GM18861 (cell line): ENCODE data around the gene CRMP1.

Experiments used
- ATAC-seq: cut with Tn5 transposase; IDR thresholded peaks from one replicate; pipeline ENCODE4 v1.9.1; 2021; ENCODE audit not compliant: unreplicated experiment

Gene CRMP1

DNA sequence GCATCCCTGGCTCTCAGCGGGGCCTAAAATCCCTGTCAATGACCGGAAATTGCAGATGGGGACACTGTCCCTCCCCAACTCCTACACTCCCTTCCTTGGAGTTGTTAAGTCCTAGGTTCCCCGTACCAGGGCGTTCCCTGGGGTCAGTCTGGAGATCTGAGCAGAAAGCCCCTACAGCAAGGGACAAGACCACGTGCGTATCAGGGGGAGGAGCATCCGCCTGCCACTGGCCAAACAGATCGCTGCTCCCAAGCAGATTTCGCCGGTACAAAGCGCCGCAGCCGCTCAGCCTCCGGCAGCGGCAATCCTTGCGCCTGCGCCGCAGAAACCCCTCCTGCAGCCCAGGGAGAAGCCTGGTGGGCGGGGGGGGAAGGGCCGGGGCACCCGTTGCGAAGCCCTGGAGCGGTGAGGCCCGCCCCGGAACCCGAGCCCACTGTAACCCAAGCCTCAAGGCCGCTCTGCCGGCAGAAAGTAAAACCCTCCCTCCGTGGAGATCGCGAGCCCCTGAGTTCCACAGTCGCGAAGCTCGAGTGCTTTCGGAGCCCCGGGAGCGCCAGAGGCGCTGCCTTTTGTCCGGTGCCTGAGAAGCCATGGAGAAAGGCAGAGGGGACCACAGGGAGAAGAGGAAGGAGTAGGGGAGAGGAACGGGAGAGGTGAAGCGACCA, 2.7 kb downstream of the CRMP1 start:
- ATAC-seq = no peak

DNA sequence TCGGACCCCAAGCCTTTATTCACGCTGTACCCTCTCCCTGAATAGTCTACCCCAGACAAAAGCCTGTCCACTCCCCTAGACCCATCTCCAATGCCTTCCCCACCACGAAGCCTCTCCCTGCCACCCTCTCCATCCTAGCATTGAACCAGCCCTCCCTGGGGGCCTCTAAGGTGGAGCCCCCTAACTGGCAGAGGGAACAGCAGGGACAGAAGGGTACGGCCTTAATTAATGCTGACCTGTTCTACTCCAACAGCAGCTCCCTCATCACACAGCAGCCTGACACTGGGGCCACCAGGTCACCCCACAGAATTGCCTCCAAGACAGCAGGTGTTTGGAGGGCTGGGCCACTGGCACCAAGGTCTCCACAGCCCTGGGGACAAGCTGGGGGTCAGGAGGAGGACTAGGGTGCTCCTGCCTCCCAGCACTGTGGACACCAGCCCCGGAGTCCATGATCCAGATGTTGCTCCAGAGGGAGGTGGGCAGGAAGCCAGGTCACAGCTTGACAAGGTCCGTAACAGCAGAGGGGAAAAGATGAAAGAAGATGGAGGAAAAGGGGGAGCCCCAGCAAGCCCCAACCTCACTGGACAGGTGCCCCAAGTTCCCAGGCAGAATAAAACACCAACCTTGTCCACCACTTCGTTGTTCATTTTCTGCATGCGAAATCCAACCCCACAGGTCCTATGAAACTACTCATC, 3.7 kb downstream of the CRMP1 start:
- no peak for ATAC-seq

DNA sequence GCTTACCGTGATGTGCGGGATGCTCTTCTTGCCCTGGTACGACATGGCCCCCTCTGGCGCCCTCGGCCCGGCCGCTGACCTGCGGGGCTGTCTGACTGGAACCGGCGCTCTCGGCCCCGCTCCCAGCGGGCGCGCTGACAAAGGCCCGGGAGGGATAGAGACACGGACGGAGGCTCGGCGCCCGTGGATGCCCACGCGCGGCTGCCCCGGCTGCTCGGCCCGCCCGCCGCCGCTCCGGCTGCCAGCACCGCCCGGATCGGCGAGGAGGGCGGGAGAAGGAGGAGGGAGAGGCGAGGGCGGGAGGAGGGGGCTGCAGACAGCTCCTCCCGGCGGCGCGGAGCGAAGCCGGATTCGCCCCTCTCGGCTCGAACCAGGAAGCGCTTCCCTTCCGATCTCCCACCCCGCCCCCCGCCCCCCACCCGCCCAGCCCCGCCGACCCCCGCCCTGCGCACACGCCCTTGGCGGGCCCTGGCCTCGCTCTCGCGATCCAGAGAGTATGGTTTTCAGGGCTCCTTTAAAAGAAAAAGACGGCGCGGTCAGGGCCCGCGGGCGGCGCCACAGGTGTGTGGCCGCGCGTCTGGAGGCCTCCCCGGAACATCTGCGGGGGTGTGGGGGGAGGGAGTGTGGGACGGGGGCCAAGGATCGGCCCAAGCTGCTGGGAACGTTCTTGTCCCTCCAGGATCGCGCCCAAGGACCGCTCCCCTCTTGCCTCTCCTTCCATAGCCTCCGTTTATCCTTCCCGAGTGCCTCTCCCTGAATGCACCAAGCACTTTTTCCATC, 4.5 kb downstream of the CRMP1 start:
- no peak for ATAC-seq

DNA sequence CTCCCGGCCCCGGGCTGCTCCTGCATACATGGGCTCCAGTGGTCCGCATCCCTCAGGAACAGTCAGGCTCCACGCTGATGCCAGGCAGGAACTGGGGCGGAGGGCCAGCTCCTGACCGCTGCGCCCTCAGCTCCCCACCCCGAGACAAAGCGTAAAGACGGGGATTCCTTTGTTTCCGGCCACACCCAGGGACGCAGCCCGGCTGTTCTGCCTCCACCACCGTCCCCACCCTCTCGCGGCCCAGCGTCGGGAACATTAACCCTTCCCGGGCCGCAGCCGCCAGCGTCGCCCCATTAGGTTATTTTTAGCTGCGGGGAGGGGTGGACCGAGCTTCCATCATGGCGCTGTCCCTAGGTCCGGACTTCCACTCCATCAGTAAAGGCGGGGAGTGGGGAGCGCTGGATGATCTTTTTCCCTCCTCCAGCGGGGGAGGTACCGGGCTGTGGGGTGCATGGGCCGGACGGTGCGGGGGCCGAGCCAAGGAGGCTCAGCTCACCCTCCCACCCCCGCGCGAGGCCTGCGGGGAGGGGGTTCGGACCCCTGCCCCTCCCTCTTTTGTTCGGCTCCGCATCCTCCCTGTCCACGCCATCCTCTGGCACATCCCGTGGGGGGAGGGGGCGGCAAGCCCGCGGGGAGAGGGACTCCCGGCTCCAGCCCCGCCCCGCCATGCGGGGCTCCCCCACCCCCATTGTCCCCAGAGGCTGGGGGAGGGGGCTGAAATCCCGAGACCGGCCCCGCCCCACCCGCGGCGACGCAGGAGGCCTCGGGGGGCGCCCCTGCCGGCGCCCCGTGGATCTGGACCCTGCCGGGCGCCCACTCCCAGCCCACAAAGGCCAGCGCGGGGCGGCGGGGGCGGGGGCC, 5.3 kb downstream of the CRMP1 start:
- ATAC-seq = no peak

DNA sequence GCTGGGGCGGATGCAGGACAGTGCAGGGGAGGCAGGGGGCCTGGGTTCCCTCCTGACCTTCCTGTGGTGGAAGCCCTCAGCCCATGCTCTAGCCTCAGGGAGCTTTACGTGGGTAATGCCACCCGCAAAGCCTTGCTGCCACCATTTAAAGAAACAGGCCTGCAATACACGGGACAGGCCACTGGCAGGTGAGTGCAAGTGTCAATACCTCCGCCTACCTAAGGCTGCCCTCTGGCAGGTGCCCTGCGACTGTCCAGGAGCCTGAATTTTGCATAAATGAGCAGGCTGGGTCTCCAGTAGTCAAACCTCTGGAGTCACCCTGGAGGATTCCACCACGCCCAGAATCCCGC, 5.9 kb downstream of the CRMP1 start:
- ATAC-seq = no peak

DNA sequence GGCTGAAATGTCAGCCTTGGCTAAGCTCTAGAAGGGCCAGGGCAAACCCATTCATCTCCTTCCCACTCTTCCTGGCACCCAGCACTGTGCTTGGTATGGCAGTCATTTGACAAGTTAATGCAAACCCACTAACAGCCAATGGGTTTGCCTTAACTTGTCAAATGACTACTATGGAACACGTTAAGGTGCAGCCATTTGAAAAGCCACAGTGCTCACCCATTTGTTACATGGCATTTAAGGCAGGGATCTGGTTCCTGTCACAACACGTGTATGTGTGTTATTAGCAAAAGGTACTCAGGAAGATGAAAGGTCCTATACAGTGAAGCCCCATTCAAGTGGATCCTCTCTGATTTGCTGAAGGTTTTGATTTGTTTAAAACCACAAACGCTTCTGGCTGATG, 7.2 kb downstream of the CRMP1 start:
- no peak for ATAC-seq

DNA sequence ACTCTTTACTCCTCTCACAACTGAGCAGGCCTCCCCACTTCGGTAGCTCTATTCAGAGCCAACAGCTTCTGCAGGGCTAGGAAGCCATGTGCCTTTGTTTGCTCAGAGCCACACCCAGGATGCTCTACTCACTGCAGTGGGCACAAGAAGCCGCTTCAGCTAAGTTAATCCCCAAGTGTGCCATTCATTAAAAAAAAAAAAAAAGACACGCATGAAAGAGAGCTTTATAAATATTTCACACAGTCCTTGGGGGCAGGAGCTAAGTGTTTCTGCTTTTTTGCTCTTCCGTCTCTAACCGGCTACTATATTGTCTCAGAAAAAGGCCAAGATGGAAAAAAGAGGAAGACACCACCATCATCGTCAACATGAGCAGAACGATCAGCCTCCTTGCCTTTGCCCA, 8.1 kb downstream of the CRMP1 start:
- ATAC-seq = no peak

DNA sequence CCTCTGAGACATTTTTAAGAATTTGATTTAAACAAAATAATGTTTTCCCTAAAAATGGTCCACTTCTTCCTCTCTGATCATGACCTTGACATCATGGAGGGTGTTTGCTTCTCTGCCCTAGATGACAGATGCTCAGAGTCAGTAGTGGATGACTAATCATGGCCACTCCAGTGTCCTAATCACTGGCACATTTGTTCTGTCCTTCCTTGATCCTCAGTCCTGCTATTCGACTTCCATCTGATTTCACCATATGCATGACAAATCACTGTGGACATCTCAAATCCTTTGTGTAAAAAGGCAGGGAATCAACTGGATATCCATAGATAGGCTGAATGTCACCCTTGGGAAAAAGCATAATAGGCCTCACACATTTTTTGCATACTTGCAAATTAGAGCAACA, 9.0 kb downstream of the CRMP1 start:
- ATAC-seq = no peak

DNA sequence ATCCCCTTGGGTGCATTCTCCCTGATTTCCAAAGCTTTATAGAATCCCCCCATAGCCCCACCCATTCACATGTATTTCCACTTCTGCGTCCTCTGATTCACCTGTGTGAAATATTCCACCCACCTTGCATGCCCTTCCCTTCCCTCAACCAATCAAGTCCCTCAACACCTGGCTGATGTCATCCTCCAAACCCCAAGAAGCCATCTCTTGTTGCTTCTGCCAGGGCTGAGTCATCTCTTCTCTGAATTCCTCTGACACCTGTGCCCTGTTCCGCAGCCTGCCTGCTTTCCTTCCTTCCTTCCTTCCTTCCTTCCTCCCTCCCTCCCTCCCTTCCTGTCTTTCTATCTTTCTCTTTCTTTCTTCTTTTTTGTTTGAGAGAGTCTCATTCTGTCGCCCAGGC, 9.9 kb downstream of the CRMP1 start:
- ATAC-seq = no peak

DNA sequence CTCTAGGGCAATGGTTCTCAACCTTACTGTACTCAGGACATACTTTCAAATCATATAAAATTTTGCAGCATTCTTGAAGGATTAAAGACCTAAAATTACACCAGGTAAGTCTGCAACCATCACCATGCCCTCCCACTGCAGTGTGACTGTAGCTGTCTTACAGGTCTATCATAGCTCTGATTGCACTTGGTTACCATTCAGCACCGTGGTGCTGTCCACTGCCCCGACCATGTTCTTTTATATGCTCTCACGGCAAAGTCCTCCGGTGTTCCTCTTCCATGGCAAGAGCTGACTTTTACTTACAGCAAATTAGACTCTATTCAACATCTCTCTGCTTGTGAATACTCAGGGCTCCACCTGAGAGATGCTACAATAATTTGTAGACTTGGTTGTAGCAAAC, 11.5 kb downstream of the CRMP1 start:
- ATAC-seq = no peak

DNA sequence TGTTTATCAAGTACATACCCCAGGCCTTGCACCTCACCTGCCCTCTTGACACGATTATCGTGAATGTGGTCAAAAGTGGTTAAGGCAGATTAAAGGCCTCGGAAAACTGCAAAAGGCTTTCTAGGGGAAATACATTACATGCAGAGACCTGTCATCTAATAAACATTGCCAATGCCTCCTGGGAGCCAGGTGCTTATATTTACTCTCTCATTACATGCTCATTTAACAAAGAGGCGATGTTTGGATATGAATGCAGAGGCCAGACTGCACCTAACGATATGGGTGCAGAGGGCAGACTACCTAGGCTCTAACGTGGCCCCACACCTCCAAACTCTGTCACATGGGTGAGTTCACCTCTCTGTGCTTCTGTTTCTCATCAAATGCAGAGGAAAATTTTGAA, 14.5 kb downstream of the CRMP1 start:
- ATAC-seq = no peak

DNA sequence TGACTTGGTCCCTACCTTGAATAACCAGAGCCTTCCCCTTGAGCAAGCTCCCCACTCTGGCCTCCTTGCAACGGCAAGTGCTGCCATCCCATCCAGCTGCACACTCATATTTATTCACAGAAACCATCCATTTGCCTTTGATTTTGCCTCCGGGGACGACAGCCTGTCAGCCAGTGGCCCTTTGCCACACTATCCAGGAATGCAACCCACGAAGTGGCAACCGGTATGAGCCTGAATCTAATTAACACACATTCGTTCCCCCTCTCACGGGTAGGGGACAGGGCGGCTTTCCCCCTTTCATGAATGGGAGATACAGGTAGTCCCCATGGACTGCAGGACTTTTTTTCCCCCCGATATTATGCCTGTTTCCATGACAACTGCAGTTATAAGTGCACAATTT, 15.5 kb downstream of the CRMP1 start:
- no peak for ATAC-seq

DNA sequence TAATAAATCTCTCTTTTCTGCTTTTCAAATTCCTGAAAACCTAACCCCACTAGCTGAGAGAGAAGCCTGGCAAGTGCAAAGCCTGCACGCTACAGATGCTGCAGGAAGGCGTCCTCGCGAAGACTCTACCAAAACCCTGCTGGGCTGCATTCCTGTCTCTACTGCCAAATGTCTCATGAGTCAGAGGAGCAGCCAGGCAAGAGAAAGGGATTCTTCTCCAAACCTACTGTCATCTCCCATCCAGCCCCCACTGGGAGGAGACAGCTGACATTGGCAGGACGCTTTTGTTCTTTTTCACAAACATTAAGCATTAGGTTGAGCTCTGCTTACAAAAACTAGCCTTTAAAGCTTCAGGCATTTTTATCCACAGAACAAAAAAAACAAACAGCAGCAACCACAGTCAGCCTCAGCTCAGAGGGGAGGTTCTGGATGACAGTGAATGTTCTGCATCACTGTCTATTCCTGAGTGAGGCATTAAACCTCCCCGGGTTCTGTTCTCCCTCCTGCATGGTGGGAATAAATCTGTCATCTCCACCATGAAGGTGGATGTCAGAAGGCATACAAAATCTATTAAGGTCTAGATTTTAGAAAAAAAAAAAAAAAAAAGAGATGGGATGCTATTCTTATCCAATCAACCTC, 18.0 kb downstream of the CRMP1 start:
- no peak for ATAC-seq

DNA sequence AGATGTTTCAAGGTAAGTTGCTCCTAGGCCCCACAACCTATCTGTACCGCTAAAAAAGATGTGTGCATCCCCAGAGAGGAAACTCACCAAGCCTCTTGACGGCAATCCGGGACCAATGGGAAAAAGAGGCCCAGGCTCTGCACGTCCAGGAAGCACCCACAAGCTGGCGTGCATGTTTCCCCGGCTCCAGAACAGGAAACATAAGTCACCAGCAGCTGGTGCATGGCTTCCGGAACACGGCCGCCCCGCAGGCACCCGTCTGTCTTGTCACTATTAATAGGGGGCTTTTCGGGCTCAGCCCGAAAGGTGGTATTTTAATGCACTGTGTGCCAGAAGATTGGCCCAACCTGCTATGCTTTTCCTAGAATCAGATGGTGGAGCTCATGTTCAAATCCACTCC, 22.2 kb downstream of the CRMP1 start:
- ATAC-seq = no peak

DNA sequence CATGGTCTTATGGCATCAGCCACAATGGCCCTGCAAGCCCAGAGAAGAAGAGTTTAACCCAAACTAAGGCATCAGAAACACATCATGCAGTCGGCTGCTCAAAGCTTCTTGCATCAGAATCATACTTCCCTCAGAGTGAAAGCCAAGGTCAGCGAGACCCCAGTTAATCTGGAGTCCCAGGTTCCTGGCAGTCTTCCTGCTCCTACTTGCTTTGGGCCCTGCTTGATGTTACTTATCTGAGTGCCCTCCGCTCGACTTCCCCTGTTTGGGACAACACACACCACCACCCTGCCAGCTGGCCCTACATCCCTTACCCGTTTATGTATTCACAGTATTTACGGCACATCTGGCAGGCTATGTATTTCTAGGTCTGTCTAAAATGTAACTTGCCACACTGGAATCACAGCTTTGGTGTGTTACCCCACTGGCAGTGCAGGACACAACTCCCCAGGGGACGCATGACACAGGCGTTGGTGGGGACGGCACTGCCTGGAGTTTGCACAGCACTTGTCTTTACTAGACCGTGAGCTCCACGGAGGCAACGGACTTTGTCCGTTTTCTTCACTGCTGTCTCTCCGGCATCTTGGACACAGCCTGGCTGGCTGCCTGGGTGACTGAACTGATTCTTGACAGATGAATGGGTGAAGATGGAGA, 22.8 kb downstream of the CRMP1 start:
- ATAC-seq = no peak

DNA sequence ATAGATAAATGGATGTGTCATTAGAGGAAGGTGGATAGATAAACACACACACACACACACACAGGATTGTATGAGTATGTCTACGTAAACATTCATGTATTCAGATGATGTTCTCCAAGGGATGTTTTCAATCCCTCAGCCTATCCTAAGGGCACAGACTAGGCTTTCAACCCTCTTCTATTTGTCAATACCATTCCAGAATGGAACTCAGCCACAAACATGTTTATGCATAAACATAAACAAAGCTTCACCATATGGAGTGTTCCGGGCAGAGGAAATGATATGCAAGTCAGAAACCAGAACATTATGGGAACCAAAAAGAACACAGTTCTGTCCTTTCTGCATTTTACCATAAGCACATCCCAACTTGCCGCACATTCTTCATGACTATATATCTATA, 25.0 kb downstream of the CRMP1 start:
- ATAC-seq = no peak

DNA sequence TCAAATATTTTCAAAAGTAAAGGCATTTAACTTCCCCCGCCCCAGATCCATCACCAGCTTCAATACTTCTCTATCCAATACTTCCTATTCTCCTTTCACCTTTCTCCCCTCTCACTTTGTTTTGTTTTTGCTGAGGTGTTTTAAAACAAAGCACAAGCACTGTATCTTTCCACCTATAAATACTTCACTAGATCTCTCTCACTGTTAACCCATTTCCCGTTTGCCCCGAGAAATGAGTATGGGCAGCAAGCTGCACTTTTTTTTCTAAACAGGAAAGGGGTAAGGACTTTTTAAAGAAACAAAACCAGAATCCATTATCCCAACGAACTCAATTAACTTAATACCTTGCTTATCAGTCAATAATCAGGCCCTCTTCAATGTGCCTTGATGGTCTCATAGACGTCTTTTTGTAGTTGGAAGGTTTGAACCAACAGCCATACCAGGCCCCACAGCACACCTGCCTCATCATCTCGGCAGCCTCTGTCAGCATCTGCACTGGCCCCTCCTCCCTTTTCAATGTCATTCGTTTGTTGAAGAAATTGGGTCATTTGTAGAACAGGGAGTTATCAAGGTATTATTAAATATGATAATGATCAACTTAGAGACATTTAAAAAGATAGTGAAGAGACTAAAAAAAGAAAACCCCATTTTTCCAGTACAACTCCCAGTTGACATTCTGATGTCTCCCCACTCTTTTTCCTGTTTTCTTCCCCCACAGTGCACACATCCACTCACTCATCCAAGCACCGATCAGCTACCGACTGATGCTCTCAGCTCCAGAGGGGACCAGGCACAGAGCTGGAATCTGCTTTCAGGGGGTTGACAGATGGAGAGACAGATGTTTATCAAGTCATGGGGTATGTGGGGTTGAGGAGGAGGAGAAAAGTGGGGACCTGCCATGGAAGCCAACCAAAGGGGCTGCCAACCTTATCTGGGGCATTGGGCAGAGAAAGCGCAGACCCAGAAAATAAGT, 25.8 kb downstream of the CRMP1 start:
- ATAC-seq = no peak

DNA sequence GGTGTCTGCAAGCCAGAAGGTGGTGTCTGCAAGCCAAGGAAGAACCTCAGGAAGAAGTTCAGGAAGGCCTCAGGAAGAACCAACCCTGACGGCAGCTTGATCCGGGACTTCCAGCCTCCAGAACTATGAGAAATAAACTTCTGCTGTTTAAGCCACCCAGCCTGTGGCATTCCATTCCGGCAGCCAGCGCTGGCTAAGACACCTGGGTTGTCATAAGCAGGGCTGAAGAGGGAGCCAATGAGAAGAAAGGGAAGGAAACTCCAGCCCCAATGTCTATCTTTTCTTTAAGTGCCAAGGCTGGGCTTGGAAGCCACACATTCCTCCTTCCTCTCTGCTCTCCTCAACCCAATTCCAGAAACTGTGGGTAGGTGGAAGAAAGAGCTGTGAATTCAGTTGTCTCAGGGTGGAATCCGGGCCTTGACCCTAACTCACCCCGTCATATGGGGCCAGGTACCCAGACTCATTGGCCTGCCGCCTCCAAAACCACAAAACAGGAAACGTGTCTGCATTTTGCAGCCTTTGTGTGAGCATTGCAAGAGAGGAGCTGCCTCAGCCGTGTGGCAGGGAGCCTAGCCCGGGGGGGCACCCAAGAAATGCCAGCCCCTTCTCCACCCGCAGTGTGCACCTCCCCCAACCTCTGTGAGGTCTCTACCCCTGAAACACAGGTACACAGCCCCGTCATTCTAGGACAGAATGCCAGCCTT, 26.8 kb downstream of the CRMP1 start:
- no peak for ATAC-seq
